HG03135 (cell line): ENCODE measurements around the gene TMEM89.

Experiments used
- ATAC-seq: cut with Tn5 transposase; IDR thresholded peaks from one replicate; pipeline ENCODE4 v1.9.1; 2021; ENCODE audit warnings: mild to moderate bottlenecking, moderate library complexity; ENCODE audit not compliant: unreplicated experiment

The TMEM89 gene

GRCh38 chr3:48642605-48643004 lies 21.0 kb upstream of the TMEM89 start:
- ATAC-seq, result no peak

DNA sequence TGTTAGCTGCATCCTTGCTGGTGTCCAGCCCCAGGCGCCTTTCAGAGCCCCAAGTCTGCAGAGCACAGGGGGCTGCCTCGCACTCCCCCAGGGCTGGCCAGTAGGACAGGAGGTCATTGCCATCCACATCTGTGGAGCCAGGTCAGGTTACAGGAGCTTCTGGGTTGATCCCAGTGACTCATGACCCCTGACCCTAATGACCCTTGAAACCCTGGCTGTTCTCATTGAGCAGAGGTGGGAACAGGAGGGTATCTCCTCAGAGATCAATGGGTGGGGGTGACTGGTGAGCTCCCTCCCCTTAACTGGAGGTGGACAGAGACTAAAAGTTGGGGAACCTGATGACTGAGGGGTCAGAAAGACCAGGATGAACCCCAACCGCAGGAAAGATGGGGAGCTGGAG lies 19.8 kb upstream of the TMEM89 start:
- ATAC-seq, result no peak

GRCh38 chr3:48639944-48640606 lies 18.5 kb upstream of the TMEM89 start:
- ATAC-seq, result no peak

GRCh38 chr3:48637305-48637704 lies 15.7 kb upstream of the TMEM89 start:
- ATAC-seq, result no peak

DNA sequence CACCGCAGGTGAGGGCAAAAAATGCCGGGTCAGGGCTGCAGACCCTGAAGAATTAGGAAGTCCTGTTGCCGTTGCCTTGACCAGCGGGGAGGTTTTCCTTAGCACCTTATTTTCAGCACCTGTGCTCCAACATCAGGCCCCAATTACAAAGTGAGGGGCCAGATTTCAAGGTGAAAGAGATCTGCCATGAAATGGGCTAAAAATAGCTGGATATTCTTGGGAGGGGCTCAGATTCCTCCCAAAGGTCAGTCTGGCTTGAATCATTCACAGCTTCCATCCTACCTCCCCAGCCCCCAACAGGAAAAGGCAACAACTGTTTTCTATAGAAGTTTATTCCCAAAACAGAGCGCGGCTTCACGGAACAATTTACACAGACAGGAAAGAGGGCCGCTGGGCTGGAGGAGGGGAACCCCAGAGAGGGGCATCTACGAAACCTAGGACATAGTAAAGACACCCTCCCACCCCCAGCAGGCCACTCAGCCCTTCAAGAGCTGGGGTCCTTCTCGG lies 14.6 kb upstream of the TMEM89 start:
- no peak for ATAC-seq

DNA sequence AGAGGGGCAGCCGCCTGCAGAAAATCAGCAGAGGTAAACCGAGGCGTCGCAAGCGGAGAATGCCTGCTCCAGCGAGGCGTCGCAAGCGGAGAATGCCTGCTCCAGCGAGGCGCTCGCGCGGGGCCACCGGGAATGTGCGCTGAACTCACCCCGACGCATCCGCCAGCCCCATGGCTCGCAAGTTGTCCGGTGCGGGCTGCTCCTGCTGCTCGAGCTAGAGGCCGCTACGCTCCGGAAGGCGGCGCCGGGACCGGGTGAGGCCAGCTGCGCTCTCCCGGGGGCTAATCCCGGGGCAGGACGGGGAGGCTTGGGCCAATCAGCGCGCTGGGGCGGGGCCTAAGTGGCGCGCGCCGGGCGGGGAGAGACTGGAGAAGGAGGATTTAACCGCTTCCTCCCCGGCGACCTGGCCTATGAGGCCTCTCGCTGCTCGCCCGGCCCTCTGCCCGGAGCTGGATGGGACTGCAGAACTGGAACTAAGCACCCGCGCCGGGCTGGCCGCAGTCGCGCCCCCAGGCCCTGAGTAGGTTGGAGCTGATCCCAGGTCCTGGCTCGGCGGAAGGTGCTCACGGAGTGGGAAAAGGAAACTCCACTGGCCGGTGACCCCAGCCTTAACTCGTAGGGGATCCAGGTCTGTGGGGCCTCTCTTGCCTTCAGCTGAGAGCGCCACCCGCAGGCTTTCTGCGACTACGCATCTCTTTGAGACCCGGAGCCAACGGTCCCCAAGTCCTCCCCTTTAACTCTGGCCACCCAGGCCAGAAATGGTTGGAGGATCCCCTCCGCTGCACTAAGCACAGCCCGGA lies 13.9 kb upstream of the TMEM89 start, which contains the start of gene SLC26A6:
Gene SLC26A6, minus strand, starts transcription at position 240 of the 800 bp plus-strand sequence. Its CDS starts 68 bp downstream, at position 172.
- ATAC-seq, result peak; percentile 88

- peak; percentile 21 for ATAC-seq
Observed at GRCh38 chr3:48634661-48635221, 13.2 kb upstream of the TMEM89 start.

- ATAC-seq, result no peak
Observed at GRCh38 chr3:48633743-48634142, 12.2 kb upstream of the TMEM89 start.

- ATAC-seq, result no peak
Observed at GRCh38 chr3:48633256-48633655, 11.7 kb upstream of the TMEM89 start.

DNA sequence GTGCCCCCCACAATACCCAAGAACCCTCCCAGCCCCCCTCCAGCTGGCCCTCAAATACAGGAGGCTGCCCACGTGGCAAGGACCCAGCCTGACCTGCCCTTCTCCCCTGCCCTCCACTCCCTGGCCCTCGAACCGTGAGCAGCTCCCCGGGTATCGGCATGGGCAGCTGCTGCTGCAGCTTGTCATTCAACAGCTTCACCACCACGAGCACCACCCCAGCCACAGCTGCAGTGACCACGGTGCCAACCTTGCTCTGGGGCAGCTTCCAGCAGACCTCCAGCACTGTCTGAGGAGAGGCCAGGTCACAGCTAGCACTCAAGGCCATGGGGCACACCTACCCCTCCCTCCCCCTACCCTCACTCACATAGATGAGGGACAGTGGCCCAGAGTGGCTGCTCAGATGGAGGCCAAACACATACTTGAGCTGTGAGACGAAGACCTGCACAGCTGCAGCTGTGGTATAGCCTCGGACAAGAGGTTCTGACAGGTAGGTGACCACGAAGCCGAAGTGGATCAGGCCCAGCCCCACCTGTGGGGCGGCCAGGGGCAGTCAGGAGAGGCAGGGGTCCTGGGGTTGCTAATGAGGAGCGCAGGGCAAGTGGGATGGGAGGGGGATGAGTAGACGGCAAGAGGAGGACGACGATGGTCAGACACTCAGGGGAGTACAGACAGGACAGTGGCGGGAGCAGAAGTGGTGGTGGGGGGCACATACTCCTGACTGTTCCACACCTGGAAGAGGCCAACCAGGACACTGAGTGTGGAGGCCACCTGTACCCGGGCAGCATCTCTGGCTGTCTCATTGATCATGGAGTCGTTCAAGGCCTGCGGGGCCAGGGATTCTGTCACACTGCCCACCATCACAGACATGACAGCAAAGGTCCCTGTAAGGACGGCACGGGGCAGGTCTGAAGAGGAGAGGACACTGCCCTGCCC lies 10.2 kb upstream of the TMEM89 start:
- ATAC-seq, result no peak

GRCh38 chr3:48630833-48631232 lies 9.3 kb upstream of the TMEM89 start:
- ATAC-seq, result no peak

DNA sequence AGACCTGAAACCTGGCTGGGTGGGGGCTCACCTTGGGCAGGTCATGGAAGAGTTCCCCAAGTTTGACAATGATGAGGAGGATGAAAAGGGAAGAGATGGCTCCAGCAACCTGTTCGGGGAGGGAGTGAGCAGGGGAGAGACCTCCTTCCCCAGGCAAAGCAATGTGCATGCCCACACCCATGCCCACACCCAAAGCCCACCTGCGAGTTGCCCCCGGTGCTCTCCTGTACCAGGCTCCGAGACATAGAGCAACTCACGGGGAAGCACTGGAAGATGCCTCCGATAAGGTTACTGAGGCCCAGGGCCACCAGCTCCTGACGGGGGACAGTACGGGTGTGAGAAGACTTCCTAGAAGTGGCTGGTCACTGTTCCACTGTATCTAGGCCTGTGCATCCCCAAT lies 8.8 kb upstream of the TMEM89 start:
- no peak for ATAC-seq

DNA sequence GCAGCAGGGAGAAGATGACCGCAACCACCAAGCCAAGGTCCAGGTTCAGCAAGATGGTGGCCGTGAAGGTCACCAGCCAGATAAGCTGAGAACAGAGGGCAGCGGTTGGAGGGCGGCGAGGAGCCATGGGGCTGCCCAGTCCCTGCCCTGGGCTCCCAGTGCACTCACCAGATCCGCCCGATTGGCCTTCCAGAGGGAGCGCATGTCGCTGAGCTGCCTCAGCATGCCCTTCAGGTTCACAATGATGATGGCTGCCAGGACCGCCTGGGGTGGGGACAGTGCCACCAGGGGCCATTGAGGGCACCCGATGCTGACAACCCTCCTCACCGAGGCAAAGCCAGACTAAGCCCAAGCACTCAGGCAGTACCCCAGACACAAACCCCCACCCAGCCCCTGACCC lies 8.3 kb upstream of the TMEM89 start:
- no peak for ATAC-seq

DNA sequence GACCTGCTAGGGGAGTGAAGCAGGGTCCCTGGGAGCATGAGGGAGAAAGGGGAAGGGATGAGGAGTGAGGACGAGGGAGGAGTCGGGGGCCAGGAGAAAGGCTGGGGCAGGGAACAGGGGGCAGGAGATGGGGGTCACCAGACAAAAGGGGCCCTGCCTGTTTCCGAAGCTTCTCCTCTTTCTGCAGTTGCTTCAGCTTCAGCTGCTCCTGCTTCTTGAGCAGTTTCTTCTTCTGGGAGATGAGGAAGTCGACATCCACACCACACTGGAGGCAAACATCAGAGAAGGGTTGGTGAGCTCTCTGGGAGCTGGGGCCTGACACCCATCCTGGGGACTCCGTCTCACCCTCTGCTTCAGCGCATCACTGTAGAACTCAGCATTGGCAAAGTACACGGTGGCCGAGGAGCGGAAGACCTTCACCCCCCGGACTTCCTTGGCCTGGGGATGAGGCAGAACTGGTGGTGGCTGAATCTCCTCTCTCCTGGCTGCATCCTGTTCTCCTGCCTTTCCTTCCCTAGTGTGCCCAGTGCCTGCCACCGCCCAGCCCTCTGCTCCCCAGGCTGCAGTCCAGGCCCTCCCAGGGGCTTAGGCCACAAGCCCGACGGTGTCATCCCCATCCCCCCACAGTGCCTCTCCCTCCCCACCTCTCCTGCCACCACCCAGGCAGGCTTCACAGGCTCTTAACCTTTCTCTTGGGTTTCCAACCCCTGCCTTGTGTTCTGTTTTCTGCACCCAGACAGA lies 6.9 kb upstream of the TMEM89 start:
- no peak for ATAC-seq

- ATAC-seq, result no peak
Observed at GRCh38 chr3:48625600-48625999, 4.0 kb upstream of the TMEM89 start.

DNA sequence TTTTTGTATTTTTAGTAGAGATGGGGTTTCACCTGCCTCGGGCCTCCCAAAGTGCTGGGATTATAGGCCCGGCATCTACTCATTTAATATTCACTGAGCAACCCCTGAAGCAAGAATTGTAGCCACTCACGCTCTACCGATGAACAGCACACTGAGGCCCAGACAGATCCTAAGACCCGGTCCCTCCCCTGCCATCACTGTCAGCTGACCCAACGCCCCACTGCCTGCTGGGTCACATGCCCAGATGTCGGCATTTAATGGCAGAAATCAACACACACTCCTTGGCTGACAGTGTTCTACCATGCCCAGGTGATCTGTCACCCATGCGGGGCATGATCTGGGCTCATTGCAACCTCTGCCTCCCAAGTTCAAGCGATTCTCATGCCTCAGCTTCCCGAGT lies 3.2 kb upstream of the TMEM89 start:
- no peak for ATAC-seq

- no peak for ATAC-seq
Observed at GRCh38 chr3:48623851-48624547, 2.4 kb upstream of the TMEM89 start.

- ATAC-seq, result no peak
Observed at GRCh38 chr3:48619541-48620524, 1.7 kb downstream of the TMEM89 start.
